ENCODE data around the gene MGAT3. TPM values are rescaled to one million over a fixed set of nuclear protein-coding genes. Genes with fewer than 3 reads are reported as not detected.

MGAT3 gene
- polyA plus RNA-seq, 3 donors: 3.0 to 17.9 (median 3.5) TPM

DNA sequence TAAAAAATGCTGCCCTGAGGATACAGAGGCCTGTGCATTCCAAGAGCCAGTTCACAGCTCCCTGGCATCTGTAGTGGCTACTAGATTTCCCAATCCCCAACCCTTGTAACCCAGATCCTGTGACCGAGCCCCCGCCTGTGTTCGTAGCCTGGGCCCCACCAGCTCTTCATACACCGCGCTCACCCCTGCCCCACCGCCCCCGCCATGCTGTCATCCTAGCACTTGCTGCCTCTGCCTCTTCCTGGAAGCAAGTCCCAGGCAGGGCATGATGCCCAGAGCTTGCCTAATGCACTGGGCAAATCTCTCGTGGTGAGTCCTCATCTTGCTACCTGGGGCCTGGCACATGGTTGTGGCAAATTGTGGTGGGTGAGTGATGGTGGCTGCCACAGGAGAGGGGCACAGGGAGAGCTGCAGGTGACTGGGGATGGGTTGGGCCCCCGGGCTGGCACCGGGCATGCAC, 7.1 kb downstream of the MGAT3 start:
- 52 to 79% (median 64%) methylated on average over 9 to 10 of the region's 10 CpGs for WGBS, 3 donors
- no peak overlapping the region for H3K27ac ChIP-seq (ENCODE audit: low read depth, low read length)

DNA sequence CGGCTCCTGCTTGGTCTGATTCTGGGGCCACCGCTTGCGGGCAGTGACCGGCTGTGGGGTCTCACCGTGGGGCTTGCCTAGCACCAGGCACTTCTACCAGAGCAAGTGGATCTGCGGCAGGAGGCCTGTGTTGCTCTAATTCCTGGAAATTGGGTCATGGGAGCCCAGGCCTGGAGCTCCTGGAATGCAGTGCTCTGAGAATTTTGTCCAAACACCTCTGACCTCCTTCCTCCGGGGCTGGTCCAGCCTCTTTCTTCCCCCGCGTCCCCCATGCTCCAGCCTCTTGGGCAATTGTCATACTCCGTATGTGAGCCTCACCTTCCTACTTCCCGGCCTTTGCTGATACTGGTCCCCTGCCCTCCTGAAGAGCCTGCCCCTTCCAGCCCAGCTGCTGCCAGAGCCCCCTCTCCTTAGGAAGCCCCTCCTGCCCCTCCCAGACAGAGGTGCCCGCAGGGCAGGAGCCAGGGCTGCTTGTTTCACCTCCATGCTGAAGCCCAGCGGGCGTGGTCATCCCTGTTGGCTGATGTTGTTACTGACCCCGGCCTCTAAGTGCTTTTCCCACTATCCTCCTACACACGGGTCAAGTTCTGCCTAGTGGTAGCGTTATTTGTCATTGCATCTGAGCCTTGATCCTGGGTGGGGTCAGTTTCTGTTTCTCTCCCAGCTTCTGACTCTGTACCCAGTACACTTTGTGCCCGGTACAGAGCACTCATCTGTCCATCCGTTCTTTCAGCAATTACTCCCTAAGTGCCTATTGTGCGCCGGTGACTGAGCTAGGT, 9.6 kb downstream of the MGAT3 start:
- H3K27ac ChIP-seq (ENCODE audit: low read depth, low read length): no peak overlapping the region
- WGBS, 3 donors: 60 to 77% (median 62%) methylated on average over 21 of the region's 21 CpGs

DNA sequence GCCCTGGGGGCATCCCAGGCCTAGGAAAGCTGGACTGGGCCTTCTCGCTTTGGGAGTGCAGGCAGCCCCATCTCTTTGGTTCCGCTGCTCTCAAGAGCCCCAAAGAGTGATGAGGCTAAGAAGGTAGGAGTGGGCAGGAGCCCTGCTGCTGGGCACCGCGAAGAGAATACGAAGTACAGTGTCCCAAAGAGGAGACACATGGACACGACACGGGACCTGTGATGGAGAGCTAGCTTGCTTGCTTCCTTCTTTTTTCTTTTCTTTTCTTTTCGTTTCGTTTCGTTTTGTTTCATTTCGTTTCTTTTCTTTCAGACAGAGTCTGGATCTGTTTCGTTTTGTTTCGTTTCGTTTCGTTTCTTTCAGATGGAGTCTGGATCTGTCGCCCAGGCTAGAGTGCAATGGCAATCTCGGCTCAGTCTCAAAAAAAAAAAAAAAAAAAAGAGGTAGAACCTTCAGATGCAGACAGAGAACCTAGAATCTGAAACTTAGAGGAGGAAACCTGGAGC, 10.6 kb downstream of the MGAT3 start:
- 83 to 92% (median 87%) methylated on average over 17 of the region's 17 CpGs for WGBS, 3 donors
- H3K27ac ChIP-seq (ENCODE audit: low read depth, low read length): no peak overlapping the region

DNA sequence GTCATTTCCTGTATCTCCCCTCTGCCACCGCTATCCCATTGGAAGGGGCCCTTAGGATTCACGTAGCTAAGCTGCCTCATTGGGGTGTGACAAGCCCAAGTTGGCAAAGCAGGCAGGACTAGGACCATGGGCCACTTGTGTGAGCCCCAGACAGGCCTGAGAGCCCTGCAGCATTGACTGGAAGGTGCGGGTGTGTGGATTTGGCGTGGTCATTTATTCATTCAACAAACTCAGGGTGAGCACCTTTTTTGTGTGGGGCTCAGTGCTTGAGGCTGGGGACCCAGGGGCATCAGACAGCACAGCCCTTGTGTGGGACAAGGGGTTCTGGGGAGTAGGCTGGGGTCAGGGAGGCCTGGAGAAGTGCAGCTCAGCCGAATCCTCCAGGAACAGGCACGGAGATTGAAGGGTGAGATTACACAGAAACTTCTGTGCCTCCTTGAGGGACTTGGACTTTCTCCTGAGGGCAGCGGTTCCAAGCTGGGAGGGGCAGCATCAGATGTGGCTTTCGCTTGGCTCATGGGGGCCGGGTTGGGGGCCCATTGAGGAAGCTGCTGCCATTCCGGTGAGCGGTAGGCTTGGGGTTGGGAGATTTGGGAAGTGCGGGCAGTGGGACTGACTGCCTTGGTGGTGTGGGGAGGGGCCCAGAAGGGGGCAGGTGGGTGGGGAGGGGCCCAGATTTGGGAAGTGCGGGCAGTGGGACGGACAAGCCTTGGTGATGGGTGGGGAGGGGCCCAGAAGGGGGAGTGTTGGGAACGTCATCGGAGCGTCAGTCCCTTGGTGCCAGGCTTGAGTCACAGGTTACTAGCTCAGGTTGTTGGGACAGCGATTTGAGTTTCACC, 11.9 kb downstream of the MGAT3 start:
- WGBS, 3 donors: 69 to 95% (median 70%) methylated on average over 17 to 18 of the region's 18 CpGs
- H3K27ac ChIP-seq (ENCODE audit: low read depth, low read length): no peak overlapping the region

DNA sequence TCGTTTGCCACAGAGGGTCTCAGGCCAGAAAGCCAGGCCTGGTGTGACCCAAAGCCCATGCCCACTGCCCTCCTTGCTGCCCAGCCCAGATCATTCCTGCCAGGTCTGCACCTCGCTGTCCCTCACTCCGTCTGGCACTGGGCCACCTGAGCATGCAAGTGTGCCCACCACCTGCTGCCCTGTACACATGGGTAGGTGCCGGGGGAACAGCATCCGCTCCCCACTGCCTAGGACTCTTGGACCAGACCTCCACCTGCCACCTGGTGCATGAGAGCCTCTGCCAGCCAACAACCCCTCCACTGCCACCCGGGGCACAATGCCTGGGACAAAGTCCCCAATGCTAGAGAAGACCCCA, 12.5 kb downstream of the MGAT3 start:
- WGBS, 3 donors: 86 to 90% (median 89%) methylated on average over 6 of the region's 6 CpGs
- H3K27ac ChIP-seq (ENCODE audit: low read depth, low read length): no peak overlapping the region

DNA sequence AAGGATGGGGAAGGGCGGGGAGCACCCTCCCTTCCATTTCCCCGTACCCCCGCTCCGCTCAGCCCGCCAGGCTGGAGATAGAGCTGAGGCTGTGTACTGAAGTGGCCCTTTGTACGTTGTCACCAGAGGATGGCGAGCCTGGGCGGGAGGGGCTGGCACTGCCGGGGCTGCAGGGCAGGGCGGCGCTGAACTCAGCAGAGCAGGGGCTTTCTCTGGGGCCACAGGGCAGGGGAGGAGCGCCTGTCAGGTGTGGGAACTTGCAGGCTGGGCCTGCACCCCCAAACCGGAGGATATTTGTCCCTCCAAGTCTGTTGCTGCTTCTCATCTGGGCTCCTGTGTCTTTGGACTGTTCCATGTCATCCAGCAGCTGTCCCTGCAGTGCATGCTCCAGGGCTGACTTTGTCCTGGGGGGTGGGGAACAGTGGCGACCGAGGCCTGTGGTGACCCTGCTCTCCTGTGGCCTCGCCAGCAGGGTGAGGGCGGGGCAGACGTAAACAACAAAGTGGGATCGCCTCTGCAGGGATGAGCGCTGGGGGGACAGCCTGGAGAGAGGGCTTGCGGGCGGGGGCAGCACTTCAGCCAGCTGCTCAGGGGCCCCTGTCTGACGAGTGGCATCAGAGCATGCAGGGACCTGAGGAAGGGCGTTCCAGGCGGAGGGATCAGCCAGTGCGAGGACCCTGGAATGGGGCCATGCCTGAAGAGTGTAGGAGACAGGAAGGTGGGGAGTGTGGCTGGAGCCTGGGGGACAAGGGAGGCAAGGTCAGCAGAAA, 13.1 kb downstream of the MGAT3 start:
- H3K27ac ChIP-seq (ENCODE audit: low read depth, low read length): no peak overlapping the region
- WGBS, 3 donors: 74 to 87% (median 78%) methylated on average over 26 of the region's 26 CpGs

DNA sequence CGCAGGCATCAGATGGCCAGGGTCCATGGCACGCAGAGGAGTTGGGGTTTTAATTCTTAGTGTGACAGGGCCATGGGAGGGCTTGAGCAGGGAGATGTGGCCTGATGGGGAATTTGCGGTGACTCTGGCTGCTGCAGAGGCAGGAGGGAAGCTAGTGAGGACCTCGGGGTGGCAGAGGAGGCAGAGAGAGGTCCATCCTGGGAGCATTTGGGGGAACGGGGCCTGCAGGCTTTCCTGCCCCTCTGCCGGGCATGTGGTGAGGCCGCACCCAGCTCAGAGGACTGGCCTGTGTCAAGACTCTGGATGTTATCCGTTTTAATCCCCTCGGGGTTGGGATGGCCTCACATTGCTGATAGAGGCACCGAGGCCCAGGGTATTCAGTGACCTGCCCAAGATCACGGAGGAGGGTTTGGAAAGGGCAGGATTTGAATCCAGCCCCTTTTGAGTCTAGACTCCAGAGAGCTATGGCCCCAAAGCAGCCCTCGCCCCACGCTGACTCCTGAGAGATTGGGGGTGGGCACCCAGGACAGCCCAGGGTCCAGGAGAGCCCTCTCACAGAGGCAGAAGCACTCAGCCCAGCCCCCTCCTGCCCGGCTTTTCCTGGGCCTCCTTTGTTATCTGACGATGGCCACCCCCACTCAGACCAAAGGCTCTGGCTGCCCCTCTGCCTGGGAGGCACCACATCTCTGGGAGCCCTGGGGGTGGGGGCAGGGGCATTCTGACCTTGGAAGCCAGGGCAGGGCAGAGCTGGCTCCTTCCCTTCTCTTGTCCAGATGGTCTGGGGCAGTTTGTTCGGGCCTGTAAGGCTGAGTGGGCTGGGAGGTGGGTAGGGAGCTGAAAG, 13.9 kb downstream of the MGAT3 start:
- H3K27ac ChIP-seq (ENCODE audit: low read depth, low read length): no peak overlapping the region
- WGBS, 3 donors: 70 to 73% (median 73%) methylated on average over 15 to 16 of the region's 16 CpGs

DNA sequence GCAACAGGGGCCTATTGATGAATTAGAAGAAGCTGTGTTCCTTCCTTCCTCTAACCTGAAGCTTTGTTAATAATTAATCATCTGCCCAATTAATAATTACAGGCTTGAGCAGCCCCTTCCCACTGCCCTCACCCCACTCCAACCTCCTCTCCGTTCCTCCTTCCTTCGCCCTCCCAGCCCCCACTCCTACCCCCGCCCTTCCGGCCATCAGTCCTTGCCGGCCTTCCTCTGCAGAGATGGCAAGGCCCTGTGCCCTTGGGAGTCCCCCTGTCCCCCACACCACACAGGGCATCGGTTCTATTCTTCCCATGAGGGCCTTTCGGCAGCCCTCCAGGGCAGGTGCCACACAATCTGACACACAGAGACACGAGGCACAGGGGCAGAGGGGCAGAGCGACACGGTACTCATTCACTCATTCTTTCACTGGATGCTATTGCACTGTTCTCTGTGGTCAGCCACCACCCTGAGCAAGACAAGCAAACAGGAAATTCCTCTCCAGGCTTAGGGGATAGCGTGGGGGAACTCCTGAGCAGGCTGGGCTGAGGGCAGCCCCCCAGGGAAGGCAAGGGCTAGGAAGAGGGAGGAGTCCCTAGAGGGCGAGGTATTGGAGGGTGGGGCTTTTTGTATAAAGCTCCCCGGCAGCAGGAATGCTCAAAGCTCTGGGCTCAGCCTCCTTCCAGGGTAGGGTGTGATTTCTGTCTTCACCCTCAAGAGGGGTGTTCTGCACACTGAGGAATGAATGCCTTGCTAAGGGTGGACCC, 14.7 kb downstream of the MGAT3 start:
- no peak overlapping the region for H3K27ac ChIP-seq (ENCODE audit: low read depth, low read length)
- WGBS, 3 donors: 20 to 50% (median 22%) methylated on average over 13 of the region's 13 CpGs

DNA sequence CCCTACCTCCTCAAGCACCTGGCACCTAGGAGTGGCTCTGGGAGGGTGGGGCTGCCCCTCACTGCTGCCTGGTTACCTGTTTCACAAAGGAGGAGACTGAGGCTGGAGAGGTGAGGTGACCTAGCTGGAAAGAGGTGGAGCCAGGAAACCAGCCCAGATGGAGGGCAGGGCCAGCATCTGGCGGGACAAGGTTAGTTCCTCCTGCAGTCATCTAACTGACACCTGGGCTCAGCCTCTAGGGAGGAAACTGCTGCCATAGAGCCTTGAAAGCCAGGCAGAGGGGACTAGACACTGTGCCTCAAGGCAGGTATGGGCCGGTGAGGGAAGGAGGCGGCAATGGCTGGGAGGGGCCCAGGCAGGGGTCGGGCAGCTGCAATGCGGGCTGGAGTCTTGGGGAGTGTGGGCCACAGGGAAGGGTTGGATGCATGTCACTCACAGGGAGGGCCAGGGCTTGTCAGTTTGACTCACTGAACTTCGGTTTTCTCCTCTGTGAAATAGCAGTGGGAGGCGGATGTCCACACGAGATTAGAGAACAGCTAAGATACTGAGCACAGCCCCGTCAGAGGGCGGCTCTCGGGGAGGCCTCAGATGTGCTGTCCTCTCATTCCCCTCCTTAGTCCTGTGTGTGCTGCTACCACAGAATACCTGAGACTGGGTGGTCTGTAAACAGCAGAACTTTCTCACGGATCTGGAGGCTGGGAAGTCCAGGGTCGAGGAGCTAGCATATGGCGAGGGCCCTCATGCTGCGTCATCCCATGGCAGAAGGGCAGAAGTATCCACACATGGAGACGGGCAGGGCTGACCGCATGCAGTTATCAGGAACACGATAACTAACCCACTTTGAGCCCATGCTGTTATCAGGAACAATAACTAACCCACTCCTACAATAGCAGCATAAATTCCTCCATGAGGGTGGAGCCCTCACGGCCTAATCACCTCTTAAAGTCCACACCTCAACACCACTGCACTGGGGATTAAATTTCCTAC, 16.1 kb downstream of the MGAT3 start:
- WGBS, 3 donors: 69 to 71% (median 70%) methylated on average over 19 of the region's 19 CpGs

DNA sequence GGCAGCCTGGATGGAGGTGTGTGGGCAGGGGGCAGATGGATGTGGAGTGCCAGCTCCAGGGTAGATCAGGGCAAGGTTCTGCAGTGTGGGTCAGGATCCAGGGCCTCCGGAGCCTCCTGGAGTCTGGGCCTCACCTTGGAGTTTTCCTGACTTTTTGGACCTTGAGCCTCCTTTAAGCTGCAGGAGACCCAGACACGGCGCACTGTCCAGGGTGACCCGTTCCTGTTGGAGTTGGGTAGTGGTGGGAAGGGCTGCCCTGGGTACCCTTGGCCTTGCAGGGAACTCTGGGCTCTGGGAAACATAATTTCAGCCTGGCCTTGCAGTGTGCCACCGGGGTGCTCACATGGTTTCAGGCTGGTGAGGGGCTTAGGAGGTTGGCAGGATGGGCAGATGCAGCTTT, 17.0 kb downstream of the MGAT3 start:
- H3K27ac ChIP-seq (ENCODE audit: low read depth, low read length): no peak overlapping the region
- WGBS, 3 donors: 70 to 96% (median 93%) methylated on average over 5 of the region's 5 CpGs

More for the DNA sequence above, 16.1 kb downstream of the MGAT3 start:
- no peak overlapping the region for H3K27ac ChIP-seq (ENCODE audit: low read depth, low read length)

DNA sequence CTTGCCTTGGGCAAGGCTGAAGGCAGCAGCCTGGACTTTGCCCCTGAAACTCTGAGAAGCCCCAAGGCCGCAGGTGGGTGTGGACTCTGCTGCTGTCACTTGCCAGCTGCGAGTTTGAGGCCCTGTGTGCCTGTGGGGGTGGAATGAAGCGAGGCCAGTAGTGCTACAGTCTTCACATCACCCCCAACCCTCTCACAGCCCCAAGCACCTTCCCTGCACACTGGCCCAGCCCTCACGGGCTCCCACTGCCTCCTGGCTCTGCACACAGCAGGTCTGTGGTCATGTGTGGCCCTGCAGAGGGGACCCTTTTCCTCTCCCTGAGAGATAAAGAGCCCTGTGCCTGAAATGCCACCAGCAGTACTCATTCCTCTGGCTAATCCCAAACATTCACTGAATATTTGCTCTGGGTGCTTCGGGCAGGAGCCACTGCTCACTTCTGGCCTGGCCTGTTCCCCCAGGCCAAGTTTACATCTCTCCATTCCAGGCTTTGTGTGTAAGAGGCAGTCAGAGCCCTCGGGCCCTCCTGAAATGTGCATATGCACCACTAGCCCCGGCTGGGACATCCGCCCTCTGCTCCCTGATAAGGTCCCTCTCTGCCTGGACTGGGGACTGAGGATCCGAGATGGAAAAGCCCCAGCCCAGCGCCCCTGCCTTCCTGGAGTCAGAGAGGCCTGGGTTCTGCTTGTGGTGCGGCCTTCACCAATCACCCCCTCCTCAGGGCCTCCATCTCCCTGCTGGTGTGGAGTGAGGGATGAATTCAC, 17.7 kb downstream of the MGAT3 start:
- WGBS, 3 donors: 42 to 79% (median 68%) methylated on average over 11 of the region's 11 CpGs

DNA sequence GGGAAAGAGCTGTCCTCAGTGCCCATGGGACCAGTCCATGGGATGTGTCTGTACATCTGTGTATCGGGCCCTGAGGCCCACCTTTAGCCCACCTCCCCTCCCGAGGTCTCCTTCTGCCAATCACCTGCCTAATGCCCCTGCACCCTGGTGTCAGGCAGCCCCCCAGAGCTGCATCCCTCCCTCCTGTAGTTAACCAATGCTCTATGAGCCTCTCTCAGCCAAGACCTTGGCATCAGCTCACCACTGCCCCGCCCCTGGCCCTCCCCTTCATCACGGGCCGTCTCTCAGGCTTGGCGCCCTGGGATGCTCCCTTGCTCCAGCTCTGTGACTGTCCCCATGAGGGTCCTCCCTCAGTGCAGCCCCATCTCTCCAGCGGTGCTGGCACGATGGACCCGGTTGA, 18.5 kb downstream of the MGAT3 start:
- H3K27ac ChIP-seq (ENCODE audit: low read depth, low read length): no peak overlapping the region
- 67 to 73% (median 69%) methylated on average over 9 of the region's 9 CpGs for WGBS, 3 donors

More for the DNA sequence above, 17.7 kb downstream of the MGAT3 start:
- no peak overlapping the region for H3K27ac ChIP-seq (ENCODE audit: low read depth, low read length)

DNA sequence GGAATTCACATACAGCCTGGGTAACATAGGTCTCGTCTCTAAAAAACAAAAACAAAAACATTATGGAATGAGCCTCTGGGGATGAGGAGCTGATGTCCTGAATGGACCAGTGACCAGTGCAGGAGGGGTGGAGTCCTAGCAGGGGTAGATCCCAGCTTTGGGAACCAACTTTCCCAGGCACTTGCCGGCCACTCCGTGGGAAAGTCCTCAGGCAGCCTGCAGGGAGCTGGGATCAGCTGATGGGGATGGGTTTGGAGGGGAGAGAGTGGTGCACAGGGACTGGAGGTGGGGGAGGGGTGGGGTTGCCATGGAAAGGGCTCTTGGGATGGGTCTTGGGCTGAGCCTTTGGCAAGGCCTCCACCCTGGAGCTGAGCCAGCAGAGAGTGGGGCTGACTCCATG, 19.1 kb downstream of the MGAT3 start:
- 60 to 71% (median 62%) methylated on average over 3 of the region's 3 CpGs for WGBS, 3 donors
- no peak overlapping the region for H3K27ac ChIP-seq (ENCODE audit: low read depth, low read length)

DNA sequence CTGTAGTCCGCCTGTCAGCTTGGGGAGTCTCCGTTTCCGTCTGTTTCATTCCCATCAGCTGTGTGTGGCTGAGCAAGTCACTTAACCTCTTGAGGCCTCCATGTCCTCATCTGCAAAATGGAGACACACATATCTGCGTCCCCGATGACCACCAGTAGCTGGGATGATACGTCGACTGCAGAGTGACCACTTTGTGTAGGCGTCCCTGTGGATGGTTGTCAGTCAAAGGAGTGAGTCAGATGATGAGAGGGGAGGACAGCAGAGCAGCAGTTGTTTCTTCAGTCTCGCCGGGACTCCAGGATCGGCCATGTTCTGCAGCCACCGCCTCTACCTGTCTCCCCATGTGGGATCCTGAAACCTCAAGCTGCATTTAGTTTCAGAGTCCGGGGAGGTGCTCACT, 19.9 kb downstream of the MGAT3 start:
- WGBS, 3 donors: 81 to 84% (median 82%) methylated on average over 13 of the region's 13 CpGs
- no peak overlapping the region for H3K27ac ChIP-seq (ENCODE audit: low read depth, low read length)

DNA sequence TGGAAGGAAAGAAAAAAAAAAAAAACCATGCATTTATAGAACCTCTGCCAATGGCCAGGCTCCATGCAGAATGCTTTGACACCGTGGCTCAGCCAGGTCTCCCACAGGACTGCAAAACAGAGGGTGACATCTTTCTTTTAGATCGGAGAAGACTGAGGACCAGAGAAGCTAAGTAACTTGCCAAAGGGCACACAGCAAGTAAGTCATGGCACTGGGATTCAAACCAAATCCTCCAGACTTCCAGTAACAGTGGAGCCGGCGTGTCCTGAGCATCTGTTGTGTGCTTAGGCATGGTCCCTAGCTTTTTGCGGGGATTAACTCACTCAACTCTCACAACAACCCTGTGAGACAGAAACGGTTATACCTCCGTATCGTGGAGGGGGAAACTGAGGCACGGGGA, 20.7 kb downstream of the MGAT3 start:
- WGBS, 3 donors: 89 to 94% (median 90%) methylated on average over 9 of the region's 9 CpGs
- no peak overlapping the region for H3K27ac ChIP-seq (ENCODE audit: low read depth, low read length)

All from adipose tissue (tissue), 3 donors.